Inflammatory macrophage (primary cell): ENCODE results near the gene FNDC4.
"Not testable (repeated sequence)": the region's sequence is repeated elsewhere in the genome, so short reads cannot be mapped to it uniquely, and the experiment has no call there.

Experiments used
- DNase-seq, 2 donors: peaks; one replicate each; pipeline ENCODE4 v3.0.0-alpha.2; 2020 to 2022
- total RNA-seq, 18 experiments: gene quantifications; one replicate each; lab custom pipeline; 2026; ENCODE audit warnings: mixed read lengths in 6 of 18, inconsistent platforms in 2 of 18; lab: John Stamatoyannopoulos, UW

FNDC4 gene, protein sequence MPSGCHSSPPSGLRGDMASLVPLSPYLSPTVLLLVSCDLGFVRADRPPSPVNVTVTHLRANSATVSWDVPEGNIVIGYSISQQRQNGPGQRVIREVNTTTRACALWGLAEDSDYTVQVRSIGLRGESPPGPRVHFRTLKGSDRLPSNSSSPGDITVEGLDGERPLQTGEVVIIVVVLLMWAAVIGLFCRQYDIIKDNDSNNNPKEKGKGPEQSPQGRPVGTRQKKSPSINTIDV
- total RNA-seq: 0 to 0.98 (median 0.14) reads per million in 18 experiments

DNA sequence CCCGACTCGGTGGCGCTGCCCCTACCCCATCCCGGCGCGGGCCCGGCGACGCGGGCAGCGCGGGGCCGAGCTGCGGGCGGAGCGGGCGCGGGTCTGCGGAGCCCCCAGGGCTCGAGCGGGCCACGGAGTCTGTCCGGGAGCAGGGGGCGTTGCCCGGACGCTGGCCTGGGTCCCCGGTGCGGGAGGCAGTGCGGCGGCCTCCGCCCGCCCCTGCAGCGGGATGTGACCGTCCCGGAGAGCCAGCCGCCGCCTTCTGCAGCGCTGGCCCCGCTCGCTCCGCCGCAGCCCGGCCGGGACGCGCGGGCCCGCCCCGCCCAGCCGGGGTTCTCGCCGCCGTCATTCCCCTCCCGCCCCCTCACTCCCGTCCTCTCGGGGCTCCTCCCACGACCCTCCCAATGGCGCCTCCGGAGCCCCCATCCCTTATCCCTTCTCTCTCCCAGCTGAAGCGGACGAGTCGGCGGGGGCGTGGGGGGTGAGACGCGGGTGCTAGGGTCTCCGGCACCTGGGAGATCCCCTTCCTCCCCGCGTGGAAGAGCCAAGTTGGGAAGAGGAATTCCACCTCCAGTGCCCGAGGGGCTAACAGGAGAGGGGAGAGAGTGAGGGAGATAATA, at the start of gene FNDC4:
Gene FNDC4, minus strand, starts transcription at position 257 of the 611 bp plus-strand sequence. CDS start 521 bp downstream, outside the sequence.
- DNase-seq: no peak

DNA sequence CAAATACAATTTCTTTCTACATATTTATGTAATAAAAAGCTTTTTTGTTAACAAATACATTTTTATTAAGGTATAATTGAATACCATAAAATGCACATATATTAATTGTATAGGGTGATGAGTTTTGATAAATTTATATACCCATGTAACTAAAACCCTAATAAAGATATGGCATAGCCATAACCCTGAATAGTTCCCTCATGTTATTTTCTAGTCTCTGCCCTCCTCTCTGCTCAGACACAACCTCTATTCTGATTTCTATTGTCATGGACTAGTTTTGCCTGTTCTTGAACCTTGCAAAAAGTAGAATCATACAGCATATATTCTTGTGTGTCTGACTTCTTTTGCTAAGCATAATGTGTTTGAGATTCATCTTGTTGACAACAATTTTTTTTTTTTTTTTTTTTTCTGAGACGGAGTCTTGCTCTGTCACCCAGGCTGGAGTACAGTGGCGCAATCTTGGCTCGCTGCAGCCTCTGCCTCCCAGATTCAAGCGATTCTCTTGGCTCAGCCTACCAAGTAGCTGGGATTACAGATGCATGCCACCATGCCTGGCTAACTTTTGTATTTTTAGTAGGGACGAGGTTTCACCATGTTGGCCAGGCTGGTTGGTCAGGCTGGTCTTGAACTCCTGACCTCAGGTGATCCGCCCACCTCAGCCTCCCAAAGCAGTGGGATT, 49.3 kb upstream of the FNDC4 start:
- no peak for DNase-seq

DNA sequence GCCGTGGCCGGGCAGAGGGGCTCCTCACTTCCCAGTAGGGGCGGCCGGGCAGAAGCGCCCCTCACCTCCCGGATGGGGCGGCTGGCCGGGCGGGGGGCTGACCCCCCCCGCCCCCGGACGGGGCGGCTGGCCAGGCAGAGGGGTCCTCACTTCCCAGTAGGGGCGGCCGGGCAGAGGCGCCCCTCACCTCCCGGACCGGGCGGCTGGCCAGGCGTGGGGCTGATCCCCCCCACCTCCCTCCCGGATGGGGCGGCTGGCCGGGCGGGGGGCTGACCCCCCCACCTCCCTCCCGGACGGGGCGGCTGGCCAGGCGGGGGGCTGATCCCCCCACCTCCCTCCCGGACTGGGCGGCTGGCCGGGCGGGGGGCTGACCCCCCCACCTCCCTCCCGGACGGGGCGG, 44.6 kb upstream of the FNDC4 start:
- DNase-seq: not testable (repeated sequence)

DNA sequence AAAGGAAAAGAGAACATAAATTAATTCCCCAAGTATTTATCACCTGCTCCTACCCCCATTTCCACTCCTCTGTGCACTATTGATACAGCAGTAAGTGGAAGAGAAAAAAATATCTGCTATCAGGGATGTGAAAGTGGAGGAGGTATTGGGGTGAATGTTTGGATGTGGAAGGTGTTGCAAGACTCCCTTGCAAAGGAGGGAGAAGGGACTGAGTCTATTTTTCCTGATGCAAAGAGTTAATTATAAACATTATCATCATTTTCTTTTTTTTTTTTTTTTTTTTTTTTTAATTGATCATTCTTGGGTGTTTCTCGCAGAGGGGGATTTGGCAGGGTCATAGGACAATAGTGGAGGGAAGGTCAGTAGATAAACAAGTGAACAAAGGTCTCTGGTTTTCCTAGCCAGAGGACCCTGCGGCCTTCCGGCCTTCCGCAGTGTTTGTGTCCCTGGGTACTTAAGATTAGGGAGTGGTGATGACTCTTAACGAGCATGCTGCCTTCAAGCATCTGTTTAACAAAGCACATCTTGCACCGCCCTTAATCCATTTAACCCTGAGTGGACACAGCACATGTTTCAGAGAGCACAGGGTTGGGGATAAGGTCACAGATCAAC, 43.9 kb upstream of the FNDC4 start:
- not testable (repeated sequence) for DNase-seq

DNA sequence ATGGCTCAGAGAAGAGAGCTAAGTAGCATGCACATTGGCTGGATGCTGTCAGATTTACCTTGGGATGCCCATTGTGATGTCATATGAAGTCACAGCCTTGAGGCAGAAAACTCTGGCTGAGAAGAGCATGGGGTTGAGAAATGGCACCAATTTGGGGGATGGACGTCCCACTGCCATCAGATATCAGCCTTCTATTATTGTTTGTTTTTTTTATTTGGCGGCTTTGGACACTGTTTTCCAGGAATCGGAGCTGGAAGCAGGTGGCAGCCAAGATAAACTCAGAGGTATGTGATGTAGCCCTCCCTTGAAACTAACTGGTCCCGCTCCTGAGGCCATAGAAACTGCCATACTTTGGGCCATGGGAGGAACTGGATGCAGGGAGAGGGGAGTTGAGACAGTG, 42.3 kb upstream of the FNDC4 start:
- DNase-seq: no peak

DNA sequence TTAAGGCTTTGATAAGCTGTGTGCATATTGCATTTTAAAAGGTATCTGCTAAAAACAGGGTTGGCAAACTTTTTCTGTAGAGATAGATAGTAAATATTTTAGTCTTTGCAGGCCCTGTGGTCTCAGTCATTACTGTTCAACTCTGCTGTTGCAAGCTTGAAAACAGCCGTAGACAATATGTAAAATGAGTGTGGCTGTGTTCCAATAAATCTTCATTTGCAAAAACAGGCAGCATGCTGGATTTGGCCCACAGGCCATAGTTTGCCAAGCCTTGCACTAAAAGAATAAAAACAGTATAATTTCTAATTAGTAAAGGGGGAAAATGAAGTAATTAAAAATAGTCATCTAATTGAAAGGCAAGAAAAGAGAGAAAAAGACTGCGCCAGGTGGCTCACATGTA, 37.0 kb upstream of the FNDC4 start:
- no peak for DNase-seq

DNA sequence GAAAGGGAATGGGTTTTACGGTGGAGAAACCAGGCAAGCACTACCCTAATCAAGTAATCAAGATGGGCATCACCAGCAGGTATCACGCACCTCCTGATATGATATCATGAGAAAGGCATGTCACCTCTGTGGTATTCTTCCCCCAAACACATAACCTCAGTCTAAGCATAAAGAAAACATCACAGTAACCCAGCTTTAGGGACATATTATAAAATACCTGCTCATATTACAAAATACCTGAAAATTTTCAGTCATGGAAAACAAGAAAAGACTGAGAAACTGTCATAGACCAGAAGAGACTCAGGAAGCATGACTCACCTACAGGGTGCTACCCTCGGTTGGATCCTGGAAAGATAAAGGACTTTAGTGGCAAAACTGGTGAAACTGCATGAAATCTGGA, 32.2 kb upstream of the FNDC4 start:
- DNase-seq: no peak

DNA sequence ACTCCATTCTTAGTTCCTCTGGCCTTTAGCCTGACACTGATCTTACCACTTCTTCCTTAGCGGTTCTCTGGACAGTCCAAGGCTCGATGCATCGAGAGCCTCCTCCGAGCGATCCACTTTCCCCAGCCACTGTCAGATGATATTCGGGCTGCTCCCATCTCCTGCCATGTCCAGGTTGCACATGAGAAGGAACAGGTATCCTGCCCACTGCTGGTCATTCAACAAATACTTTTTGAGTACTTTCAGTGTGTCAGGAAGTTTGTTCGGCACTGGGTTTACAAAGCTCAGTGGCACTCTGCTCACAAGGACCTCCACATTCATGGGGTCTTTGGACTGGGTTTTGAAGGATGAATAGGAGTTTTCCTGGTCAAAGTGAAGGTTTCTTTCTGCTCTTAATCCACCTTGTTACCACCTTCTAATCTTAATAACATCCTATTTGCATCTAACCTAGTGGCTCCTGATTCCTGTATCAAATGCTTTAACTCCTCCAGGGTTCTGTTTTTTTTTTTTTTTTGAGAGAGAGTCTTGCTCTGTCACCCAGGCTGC, 27.5 kb upstream of the FNDC4 start:
- no peak for DNase-seq

DNA sequence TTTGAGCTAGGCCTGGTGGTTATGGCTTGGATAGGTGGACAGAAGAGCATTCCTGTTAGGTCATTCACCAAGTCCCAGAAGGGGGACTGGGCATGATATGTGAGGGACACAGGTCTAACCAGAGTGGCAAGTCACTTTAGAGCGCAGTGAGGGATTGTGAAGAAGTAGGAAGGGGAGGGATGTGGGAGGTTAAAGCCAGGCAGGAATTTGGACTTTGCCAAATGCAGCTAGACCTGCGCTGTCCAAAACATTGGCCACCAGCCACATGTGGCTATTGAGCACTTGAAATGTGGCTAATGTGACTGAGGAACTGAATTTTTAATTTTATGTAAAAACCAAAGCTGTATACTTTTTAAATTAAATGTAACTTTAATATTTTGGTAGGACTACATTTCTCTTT, 25.3 kb upstream of the FNDC4 start:
- no peak for DNase-seq

DNA sequence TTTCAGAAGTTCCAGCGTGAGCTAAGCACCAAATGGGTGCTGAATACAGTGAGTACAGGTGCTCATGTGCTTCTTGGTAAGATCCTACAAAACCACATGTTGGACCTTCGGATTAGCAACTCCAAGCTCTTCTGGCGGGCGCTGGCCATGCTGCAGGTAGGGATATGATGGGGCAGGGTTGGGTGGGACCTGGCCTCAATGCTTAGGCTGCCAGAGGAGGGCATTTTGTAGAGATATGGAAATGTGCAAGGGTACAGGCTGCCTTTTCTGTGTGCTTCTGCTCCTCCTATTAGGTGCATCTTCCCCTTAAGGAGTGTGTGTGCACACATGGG, 23.7 kb upstream of the FNDC4 start:
- DNase-seq: no peak

DNA sequence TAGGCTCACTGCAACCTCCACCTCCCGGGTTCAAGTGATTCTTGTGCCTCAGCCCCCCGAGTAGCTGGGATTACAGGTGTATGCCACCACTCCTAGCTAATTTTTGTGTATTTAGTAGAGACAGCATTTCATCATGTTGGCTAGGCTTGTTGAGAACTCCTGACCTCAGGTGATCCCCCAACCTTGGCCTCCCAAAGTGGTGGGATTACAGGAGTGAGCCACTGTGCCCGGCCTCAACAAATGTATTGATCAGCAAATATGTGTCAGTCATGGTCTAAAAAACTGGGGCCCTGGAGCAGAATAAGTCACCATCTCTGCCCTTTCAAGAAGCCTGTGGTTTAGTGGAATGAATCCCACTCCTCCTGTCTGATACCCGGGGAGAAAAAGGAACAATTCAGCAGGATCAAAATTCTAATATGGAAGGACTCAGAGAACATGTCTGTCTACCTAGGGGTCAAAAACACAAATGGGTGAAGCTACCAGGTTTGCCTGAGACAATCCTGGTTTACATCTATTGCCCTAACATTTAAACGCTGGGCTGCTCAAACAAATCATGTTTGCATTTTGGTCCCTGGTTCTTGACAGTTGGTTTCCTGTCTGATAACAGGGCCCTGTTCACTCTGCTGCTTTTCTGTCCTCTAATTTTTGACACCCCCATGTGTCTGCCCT, 23.2 kb upstream of the FNDC4 start:
- no peak for DNase-seq

DNA sequence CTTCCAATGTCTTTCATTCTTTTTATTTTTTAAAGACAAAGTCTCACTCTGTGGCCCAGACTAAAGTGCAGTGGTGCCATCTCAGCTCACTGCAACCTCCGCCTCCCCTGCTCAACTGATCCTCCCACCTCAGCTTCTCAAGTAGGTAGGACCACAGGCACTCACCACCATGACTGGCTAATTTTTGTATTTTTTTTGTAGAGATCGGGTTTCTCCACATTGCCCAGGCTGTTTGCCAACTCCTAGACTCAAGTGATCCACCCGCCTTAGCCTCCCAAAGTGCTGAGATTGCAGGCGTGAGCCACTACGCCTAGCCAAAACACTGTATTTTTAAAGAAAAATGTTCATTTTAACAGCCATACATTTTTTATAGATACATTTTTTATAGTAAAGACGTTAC, 14.3 kb upstream of the FNDC4 start:
- DNase-seq: no peak

DNA sequence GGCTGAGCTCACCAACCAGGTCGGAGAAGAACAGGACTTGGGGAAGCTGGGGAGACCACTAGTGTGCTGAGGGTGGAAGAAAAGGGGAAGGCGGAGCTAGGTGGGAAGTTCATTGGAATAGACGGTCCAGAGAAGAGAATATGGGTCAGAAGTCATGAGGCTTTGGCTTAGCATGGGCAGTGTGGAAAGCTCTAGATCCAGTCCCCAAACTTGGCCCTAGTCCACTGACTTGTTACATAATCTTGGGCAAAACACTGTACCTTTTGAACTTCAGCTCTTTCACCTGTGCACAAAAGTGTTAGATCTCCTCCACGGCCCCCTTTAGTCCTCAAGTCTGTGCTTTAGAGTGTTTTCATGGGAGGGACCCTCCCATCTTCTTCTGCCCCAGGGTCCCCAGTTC, 12.3 kb upstream of the FNDC4 start:
- no peak for DNase-seq

DNA sequence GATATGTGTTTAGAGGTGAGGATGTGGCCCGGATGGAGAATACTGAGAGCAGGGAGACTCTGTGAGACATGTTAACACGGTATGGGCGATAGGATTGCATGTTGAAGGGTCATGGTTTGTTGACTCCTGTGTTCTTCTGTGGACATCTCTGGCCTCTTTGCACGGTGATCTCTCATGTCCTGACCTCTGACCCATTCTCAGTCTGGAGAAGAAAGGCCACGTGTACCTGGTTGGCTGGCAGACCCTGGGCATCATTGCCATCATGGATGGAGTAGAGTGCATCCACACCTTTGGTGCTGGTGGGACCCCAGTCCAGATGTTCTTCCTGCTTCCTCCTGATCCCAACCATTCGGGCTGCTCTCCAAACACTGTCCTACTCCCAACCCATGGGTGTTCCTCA, 11.6 kb upstream of the FNDC4 start:
- DNase-seq: no peak

DNA sequence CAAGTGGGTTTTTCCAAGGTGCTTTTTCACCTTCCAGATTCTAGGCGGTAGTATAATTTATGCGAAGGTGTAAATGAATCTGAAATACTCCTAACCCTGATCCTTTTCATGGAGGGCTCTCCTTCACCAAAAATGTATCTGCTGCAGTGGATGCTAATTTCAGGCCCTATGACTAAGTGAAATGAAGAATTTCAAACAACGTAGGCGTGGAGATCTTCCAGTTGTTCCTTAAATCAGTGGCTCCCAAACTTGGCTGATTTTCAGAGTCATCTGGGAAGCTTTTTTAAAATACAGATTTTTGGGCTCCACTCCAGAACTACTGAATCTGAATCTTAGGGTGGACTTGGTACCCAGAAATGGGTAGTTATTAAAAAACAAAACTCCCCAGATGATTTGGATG, 7.1 kb upstream of the FNDC4 start:
- DNase-seq: no peak

DNA sequence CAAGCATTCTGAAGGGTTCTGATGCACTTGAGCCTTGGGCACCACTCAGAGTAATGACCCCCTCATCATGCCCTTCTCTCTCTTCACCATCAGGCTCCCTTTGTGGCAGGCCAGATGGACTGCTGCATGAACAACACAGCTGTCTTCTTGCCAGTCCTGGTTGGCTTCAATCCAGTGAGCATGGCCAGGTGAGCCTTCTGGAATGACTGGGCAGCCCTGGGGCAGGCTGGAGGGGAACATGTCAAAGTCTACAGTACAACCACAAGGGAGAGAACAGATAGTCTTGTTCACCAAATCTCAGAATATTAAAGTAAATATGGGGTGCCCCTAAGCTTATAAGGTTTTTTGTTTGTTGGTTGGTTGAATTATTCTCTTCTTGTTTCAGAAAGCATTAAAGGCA, 6.0 kb upstream of the FNDC4 start:
- no peak for DNase-seq

DNA sequence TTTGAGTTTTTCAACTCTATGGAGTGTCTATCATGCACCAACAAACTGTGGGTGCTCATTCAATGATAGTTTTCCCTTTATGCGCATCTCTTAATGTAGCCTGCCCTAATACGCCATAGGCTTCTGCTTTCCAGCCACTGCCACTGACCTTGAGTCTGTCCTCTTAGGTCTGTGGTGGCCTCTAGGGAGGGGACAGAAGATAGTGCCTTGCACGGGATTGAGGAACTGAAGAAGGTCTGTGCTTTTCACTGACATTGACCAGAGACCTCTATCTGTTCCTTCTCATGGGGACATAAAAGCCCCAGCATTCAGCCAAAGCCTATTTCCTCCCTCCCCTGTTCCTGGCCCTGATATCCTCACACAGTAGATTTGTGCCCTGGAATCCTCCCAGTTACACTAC, 4.0 kb upstream of the FNDC4 start:
- DNase-seq: no peak

DNA sequence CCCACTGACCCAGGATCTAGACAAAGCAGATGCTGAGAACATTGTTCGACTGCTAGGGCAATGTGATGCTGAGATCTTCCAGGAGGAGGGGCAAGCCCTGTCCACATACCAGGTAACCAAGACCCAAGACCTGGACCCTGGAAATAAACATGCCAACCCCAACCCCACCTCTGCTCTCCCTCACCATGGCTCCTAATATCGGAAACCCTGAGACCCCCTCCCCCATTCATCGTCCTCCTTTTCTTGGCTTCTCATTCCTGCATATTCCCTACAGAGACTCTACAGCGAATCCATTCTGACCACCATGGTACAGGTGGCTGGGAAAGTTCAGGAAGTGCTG, 2.3 kb upstream of the FNDC4 start:
- DNase-seq: no peak

DNA sequence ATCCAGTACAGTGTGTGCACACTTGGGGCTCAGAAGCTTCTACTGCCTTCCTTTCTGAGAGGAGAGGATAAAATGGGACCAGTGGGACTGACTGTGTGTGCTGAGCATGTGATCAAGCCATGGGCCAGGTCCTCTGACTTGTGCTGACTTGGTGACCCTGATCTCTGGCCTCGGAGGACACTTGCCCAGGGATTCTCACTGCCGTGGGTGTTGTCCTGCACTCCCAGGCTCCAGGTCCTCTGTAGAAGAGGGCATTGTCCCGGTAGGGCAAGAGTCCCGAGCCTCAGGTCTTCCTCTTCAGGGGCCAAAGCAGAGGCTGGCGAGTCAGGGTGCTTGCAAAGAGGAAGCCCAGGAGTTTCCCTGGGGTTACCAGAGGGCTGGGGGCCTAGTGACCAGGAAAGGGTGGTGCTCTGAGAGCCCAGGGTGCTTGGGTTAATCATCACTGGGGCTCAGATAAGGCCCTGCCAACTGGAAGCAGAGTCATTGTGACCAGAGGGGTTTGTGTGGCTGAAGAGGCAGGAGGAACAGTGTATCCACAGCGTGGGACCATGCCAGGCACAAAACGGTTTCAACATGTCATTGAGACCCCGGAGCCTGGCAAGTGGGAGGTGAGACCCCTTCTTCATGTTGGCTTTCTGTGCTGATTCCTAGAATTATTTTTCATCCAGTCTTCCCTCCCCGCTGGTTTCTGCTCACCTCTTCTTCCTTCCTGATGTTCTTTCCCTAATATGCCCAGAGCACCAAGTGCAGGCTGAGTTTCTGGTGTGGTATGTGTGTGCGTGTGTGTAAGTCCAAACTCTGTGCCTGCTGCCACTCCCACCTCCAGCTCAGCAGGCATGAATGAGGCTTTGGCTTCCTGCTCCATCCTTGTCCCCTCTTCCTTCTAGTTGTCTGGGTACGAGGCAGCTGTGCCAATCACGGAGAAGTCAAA, 1.6 kb upstream of the FNDC4 start, which contains the start of gene GCKR:
Gene GCKR, plus strand, starts transcription at position 483 of the 931 bp plus-strand sequence. Its CDS starts 66 bp downstream, at position 549.
- peak in 1 of 2 donors; percentile 29 for DNase-seq

DNA sequence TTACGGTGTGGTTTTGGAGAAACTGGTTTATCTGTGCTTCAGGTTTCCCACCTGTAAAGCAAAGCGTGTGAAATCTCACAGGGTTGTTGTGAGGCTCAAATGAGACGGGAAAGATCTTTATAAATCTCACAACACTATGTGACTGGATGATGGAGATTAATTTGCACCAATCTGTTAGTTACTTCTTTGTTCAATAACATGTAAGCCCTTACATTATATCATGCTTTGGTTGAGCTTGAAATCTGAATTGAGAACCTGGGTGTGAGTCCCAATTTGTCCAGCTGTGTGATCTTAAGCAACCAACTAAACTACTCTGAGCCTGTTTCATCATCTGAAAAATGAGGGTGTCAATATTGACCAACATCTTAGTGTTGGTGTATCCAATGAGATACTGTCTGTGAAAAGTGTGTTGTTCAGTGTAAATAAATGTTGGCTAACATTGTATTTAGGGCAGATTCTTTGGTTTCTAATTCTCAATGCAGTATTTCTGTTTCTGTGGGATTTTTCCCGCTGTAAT, 898 bp upstream of the FNDC4 start:
- no peak for DNase-seq

DNA sequence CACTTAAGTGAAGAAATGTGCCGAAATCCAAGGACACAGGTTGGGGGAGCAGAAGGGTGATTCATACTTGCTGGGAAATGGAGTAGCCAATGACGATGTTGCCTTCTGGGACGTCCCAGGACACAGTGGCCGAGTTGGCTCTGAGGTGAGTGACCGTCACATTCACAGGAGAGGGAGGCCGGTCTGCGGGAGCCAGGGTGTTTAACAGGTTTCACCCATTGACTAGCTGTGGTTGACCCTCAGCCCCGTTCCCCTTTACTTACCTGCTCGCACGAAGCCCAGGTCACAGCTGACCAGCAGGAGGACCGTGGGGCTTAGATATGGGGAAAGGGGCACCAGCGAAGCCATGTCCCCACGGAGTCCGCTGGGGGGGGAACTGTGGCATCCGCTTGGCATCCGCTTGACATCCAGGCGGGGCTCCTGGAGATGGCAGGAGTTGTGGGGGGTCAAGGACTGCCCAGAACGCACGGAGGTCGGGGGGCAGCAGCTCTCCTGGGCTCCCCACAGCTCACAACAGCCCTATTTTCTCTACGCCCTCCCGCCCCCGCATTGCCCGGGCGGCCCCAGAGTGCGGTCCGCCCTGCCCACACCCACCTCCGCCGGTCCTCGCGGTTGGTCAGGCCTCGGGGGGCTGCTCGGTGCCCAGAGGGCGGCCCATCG, 586 bp downstream of the FNDC4 start:
- DNase-seq: no peak
